ENCODE data around the gene SYT12.

The SYT12 gene

DNA sequence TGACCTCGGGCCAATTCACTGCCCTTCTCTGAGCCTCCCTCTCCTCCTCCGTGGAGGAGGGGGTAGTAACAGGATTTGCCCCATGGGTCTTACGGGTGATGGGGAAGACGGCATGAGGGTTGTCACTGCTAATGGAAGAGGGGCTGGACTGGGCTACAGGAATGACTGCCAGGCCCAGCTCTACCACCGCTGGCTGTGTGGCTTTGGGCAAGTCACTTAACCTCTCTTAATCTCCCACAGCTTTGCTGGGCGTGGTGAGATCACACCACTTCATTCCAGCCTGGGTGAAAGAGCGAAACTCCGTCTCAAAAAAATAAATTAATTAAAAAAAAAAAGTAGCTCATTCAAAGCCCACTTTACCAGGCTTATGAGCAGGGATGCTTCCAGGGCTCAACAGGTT is 2.8 kb downstream of the SYT12 start:
- Histone ChIP-seq H3K4me2 (ENCODE audit: low read length) (no peak overlapping the region), H3K27me3 (ENCODE audit: insufficient read depth, low read length) (no peaks in the 10 kb centered on the region; the same call in 1 of the 2 replicates)

DNA sequence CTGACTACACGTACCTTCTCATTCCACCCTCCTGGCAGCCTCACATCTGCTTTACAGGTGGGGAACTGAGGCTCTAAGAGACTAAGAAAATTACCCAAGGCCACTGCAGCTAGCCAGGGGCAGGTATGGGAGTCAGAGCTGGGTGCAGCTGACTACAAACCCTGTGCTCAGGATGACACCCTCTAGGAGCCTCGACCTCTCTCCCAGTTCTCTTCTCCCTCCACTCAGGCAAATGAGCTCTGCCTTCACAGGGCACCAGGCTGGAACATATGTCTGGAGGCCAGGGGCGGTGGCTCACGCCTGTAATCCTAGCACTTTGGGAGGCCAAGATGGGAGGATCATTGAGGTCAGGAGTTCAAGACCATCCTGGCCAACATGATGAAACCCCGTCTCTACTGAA is 4.0 kb downstream of the SYT12 start:
- Histone ChIP-seq H3K4me2 (ENCODE audit: low read length) (no peak overlapping the region), H3K4me1 (ENCODE audit: insufficient read depth, low read length, severe bottlenecking) (peaks cover 29% of the 10 kb centered on the region), H3K27me3 (ENCODE audit: insufficient read depth, low read length) (no peaks in the 10 kb centered on the region; the same call in 1 of the 2 replicates)

More for the DNA sequence above, 2.8 kb downstream of the SYT12 start:
- Histone ChIP-seq H3K79me2 (ENCODE audit: insufficient read depth, low read length) (no peaks in the 10 kb centered on the region), H3K9me3 (ENCODE audit: low read length) (no peaks in the 10 kb centered on the region), H3K4me3 (ENCODE audit: low read depth, low read length, poor library complexity, severe bottlenecking) (no peak overlapping the region), H3F3A (ENCODE audit: insufficient read depth, low read length) (no peaks in the 10 kb centered on the region), H3K4me1 (ENCODE audit: insufficient read depth, low read length, severe bottlenecking) (peaks cover 20% of the 10 kb centered on the region), H3K27ac (ENCODE audit: low read depth, low read length, poor library complexity, severe bottlenecking) (no peak overlapping the region), H3K36me3 (ENCODE audit: insufficient read depth, low read length) (no peaks in the 10 kb centered on the region), H4K20me1 (ENCODE audit: insufficient read depth, low read length) (no peaks in the 10 kb centered on the region), H2AFZ (ENCODE audit: low read length) (no peak overlapping the region), H3K9me2 (ENCODE audit: low read depth, low read length) (no peaks in the 10 kb centered on the region), H3K9ac (ENCODE audit: low read length) (no peak overlapping the region)
- TF ChIP-seq, protein P1, sequence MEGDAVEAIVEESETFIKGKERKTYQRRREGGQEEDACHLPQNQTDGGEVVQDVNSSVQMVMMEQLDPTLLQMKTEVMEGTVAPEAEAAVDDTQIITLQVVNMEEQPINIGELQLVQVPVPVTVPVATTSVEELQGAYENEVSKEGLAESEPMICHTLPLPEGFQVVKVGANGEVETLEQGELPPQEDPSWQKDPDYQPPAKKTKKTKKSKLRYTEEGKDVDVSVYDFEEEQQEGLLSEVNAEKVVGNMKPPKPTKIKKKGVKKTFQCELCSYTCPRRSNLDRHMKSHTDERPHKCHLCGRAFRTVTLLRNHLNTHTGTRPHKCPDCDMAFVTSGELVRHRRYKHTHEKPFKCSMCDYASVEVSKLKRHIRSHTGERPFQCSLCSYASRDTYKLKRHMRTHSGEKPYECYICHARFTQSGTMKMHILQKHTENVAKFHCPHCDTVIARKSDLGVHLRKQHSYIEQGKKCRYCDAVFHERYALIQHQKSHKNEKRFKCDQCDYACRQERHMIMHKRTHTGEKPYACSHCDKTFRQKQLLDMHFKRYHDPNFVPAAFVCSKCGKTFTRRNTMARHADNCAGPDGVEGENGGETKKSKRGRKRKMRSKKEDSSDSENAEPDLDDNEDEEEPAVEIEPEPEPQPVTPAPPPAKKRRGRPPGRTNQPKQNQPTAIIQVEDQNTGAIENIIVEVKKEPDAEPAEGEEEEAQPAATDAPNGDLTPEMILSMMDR (IDR thresholded peaks at IDR 0.05; ENCODE audit: low read length): no peak
- TF ChIP-seq EZH2 (IDR thresholded peaks at IDR 0.05; ENCODE audit: borderline replicate concordance, low read length): no peak

DNA sequence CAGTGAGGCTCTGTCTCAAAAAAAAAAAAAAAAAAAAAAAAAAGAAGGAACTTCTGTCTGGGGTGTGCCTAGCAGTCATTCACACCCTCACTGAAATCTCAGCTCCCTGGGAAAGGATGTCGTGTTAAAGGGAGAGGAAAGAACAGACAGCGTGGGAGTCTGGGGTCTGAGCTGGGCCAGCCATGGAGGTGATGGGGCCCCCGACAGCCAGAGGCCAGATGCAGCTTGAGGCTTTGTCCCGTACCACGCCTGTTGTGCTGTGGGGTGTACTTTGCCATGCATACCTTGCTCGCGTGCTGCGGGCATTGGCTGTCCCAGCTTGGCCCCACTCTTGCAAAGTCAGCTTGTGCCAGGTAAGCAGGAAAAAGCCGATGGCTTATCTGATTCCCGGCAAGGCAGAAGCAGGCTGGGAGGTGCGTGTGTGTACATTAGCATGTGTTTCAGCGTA is 4.6 kb downstream of the SYT12 start:
- H3K4me1 ChIP-seq (ENCODE audit: insufficient read depth, low read length, severe bottlenecking): peaks cover 29% of the 10 kb centered on the region
- no peaks in the 10 kb centered on the region for H3K9me2 ChIP-seq (ENCODE audit: low read depth, low read length)
- peak overlapping the region; percentile 40; the same call in 1 of the 2 replicates for H3K4me2 ChIP-seq (ENCODE audit: low read length)
- no peak overlapping the region for H2AFZ ChIP-seq (ENCODE audit: low read length)
- TF ChIP-seq EZH2 (IDR thresholded peaks at IDR 0.05; ENCODE audit: borderline replicate concordance, low read length): no peak
- TF ChIP-seq, protein P1 (IDR thresholded peaks at IDR 0.05; ENCODE audit: low read length): no peak
- H3K9me3 ChIP-seq (ENCODE audit: low read length): no peaks in the 10 kb centered on the region
- no peak overlapping the region for H3K9ac ChIP-seq (ENCODE audit: low read length)
- no peak overlapping the region for H3K4me3 ChIP-seq (ENCODE audit: low read depth, low read length, poor library complexity, severe bottlenecking)
- H4K20me1 ChIP-seq (ENCODE audit: insufficient read depth, low read length): no peaks in the 10 kb centered on the region
- no peaks in the 10 kb centered on the region for H3K79me2 ChIP-seq (ENCODE audit: insufficient read depth, low read length)
- no peak overlapping the region for H3K27ac ChIP-seq (ENCODE audit: low read depth, low read length, poor library complexity, severe bottlenecking)
- no peaks in the 10 kb centered on the region for H3K36me3 ChIP-seq (ENCODE audit: insufficient read depth, low read length)
- no peaks in the 10 kb centered on the region; the same call in 1 of the 2 replicates for H3K27me3 ChIP-seq (ENCODE audit: insufficient read depth, low read length)
- no peaks in the 10 kb centered on the region for H3F3A ChIP-seq (ENCODE audit: insufficient read depth, low read length)

More for the DNA sequence above, 4.0 kb downstream of the SYT12 start:
- Histone ChIP-seq H3K79me2 (ENCODE audit: insufficient read depth, low read length) (no peaks in the 10 kb centered on the region), H3K36me3 (ENCODE audit: insufficient read depth, low read length) (no peaks in the 10 kb centered on the region), H3K4me3 (ENCODE audit: low read depth, low read length, poor library complexity, severe bottlenecking) (no peak overlapping the region), H2AFZ (ENCODE audit: low read length) (no peak overlapping the region), H3F3A (ENCODE audit: insufficient read depth, low read length) (no peaks in the 10 kb centered on the region), H3K9me2 (ENCODE audit: low read depth, low read length) (no peaks in the 10 kb centered on the region), H4K20me1 (ENCODE audit: insufficient read depth, low read length) (no peaks in the 10 kb centered on the region), H3K27ac (ENCODE audit: low read depth, low read length, poor library complexity, severe bottlenecking) (no peak overlapping the region), H3K9ac (ENCODE audit: low read length) (no peak overlapping the region), H3K9me3 (ENCODE audit: low read length) (no peaks in the 10 kb centered on the region)
- TF ChIP-seq EZH2 (IDR thresholded peaks at IDR 0.05; ENCODE audit: borderline replicate concordance, low read length): no peak
- TF ChIP-seq, protein P1 (IDR thresholded peaks at IDR 0.05; ENCODE audit: low read length): no peak
